T-cell (primary cell): Measurements from ENCODE around the gene TBRG4. TPM values are rescaled to one million over a fixed set of nuclear protein-coding genes. Genes with fewer than 3 reads are reported as not detected.
A peak's percentile ranks its signal among the peaks of the same experiment; 100 is the strongest.

Source experiments
- ATAC-seq, 4 experiments: fragments of 200-7000 bp in 3 of 4; fragments of 150-1000 bp in 1 of 4; cut with Tn5 transposase; replicated peaks in 1 of 4; 1 replicate in 3 of 4; 2 replicates in 1 of 4; pipeline ENCODE4 v1.10.0; 2021; ENCODE audit warnings: moderate library complexity in 3 of 4, mild to moderate bottlenecking in 2 of 4, moderate number of reproducible peaks in 1 of 4
- CTCF ChIA-PET, 2 donors: fragments of 300-600 bp; sonication (Branson Sonifier 250); formaldehyde crosslinking; loops; one replicate each; lab custom pipeline; 2022; ENCODE audit warnings: antibody characterized with exemption in 2 of 2; lab: Charles Lee
- POLR2A ChIA-PET, 2 donors: fragments of 300-600 bp; sonication (Branson Sonifier 250); formaldehyde crosslinking; loops; one replicate each; lab custom pipeline; 2022; ENCODE audit warnings: antibody characterized with exemption in 2 of 2; lab: Charles Lee
- DNase-seq, 35 experiments: peaks; one replicate each; pipeline versions ENCODE4 v3.0.0 to v3.0.0-alpha.2; 2013 to 2023
- H3K27ac ChIP-seq: one replicate; pipeline ENCODE4 v1.5.1; 2013; ENCODE audit warnings: low read length
- H3K27me3 ChIP-seq, 2 experiments: replicated peaks in 1 of 2; 1 replicate in 1 of 2; 2 replicates in 1 of 2; pipeline versions ENCODE4 v1.6.1 to v1.7.0; 2013; ENCODE audit warnings: low read length in 1 of 2, mixed read lengths in 1 of 2; ENCODE audit not compliant: control insufficient read depth in 2 of 2, insufficient read depth in 2 of 2; ENCODE audit errors: extremely low read depth in 1 of 2
- H3K36me3 ChIP-seq, 2 donors: 1 replicate in 1 of 2; 2 replicates in 1 of 2; pipeline versions ENCODE4 v1.6.1 to v1.7.0; 2013; ENCODE audit warnings: low read length in 1 of 2; ENCODE audit not compliant: control insufficient read depth in 2 of 2, insufficient read depth in 1 of 2; ENCODE audit errors: extremely low read depth in 1 of 2
- H3K4me1 ChIP-seq, 2 experiments: 1 replicate in 1 of 2; 2 replicates in 1 of 2; pipeline versions ENCODE4 v1.6.1 to v1.7.0; 2013; ENCODE audit warnings: low read length in 2 of 2, mixed read lengths in 1 of 2; ENCODE audit not compliant: insufficient read depth in 2 of 2, control insufficient read depth in 1 of 2; ENCODE audit errors: extremely low read depth in 1 of 2
- H3K4me3 ChIP-seq, 2 donors: 1 replicate in 1 of 2; 2 replicates in 1 of 2; pipeline versions ENCODE4 v1.5.1 to v1.7.0; 2013; ENCODE audit warnings: mild to moderate bottlenecking in 2 of 2, low read length in 1 of 2, moderate library complexity in 1 of 2; ENCODE audit not compliant: control insufficient read depth in 1 of 2; ENCODE audit errors: extremely low read depth in 1 of 2
- H3K9me3 ChIP-seq: 2 replicates; pipeline ENCODE4 v1.7.0; 2013
- H3K27ac Mint-ChIP-seq, 2 donors: one replicate each; pipeline ENCODE4 v1.8.0; 2020 to 2021; ENCODE audit warnings: mild to moderate bottlenecking in 2 of 2, mixed read lengths in 2 of 2
- H3K27me3 Mint-ChIP-seq, 2 donors: one replicate each; pipeline ENCODE4 v1.8.0; 2021 to 2022; ENCODE audit warnings: mixed read lengths in 2 of 2
- H3K36me3 Mint-ChIP-seq: one replicate; pipeline ENCODE4 v1.8.0; 2021; ENCODE audit warnings: mixed read lengths
- H3K4me1 Mint-ChIP-seq, 3 donors: one replicate each; pipeline ENCODE4 v1.8.0; 2020 to 2022; ENCODE audit warnings: mixed read lengths in 3 of 3, mild to moderate bottlenecking in 1 of 3
- H3K4me3 Mint-ChIP-seq, 3 donors: one replicate each; pipeline ENCODE4 v1.8.0; 2020 to 2022; ENCODE audit warnings: mild to moderate bottlenecking in 3 of 3, mixed read lengths in 3 of 3, moderate library complexity in 3 of 3
- H3K9me3 Mint-ChIP-seq, 3 donors: one replicate each; pipeline ENCODE4 v1.8.0; 2020 to 2022; ENCODE audit warnings: mixed read lengths in 3 of 3
- WGBS: methylation state at CpG from one replicate; pipeline ENCODE4 v1.1.5; 2013; ENCODE audit warnings: missing lambda C conversion rate; ENCODE audit not compliant: insufficient coverage; 5-methylcytosine and 5-hydroxymethylcytosine counted together
- total RNA-seq, 35 experiments: library from RNA in 6 of 35; stranded (reverse) in 6 of 35; fragments of 120-200 nt in 1 of 35; gene quantifications; one replicate each; pipeline versions ENCODE4 v1.2.1 to v1.2.4 and lab custom pipeline; 2013 to 2026

Gene TBRG4
- total RNA-seq, 5 donors from 2014 or later (not counting 1 experiment from before 2014, with no cell fraction given): 94.3 to 142 (median 122) TPM

GRCh38 chr7:45073786-45074527, 37.5 kb downstream of the TBRG4 start:
- H3K9me3 ChIP-seq: no peaks in the 10 kb centered on the region
- H3K27ac ChIP-seq: no peak overlapping the region
- H3K4me1 Mint-ChIP-seq: peaks cover 16 to 25% (median 20%) of the 10 kb centered on the region in 3 donors
- H3K4me1 ChIP-seq: peaks cover 0 to 13% of the 10 kb centered on the region in 2 experiments
- CTCF ChIA-PET: no interaction called here
- DNase-seq: no peak
- H3K27me3 Mint-ChIP-seq: no peaks in the 10 kb centered on the region
- H3K4me3 ChIP-seq: no peak overlapping the region
- H3K4me3 Mint-ChIP-seq: no peak overlapping the region
- POLR2A ChIA-PET: no interaction called here
- no peaks in the 10 kb centered on the region for H3K9me3 Mint-ChIP-seq
- peak overlapping the region in 1 of 2 donors; percentile 66 for H3K27ac Mint-ChIP-seq
- peaks cover 53% of the 10 kb centered on the region for H3K36me3 Mint-ChIP-seq
- H3K27me3 ChIP-seq: no peaks in the 10 kb centered on the region
- ATAC-seq: no peak
- 99% methylated on average over 11 of the region's 15 CpGs for WGBS
- H3K36me3 ChIP-seq: peaks cover 48 to 81% of the 10 kb centered on the region in 2 donors

GRCh38 chr7:45073031-45073785, 38.3 kb downstream of the TBRG4 start:
- ChIA-PET POLR2A (no interaction called here), CTCF (no interaction called here)
- no peaks in the 10 kb centered on the region for H3K27me3 ChIP-seq
- peaks cover 54 to 88% of the 10 kb centered on the region in 2 donors for H3K36me3 ChIP-seq
- H3K27me3 Mint-ChIP-seq: no peaks in the 10 kb centered on the region
- H3K9me3 Mint-ChIP-seq: no peaks in the 10 kb centered on the region
- no peak overlapping the region for H3K27ac ChIP-seq
- no peak overlapping the region for H3K27ac Mint-ChIP-seq
- no peak for ATAC-seq
- no peaks in the 10 kb centered on the region for H3K9me3 ChIP-seq
- WGBS: 97% methylated on average over 12 of the region's 17 CpGs
- H3K4me1 ChIP-seq: peaks cover 0 to 18% of the 10 kb centered on the region in 2 experiments
- H3K36me3 Mint-ChIP-seq: peaks cover 61% of the 10 kb centered on the region
- no peak overlapping the region for H3K4me3 ChIP-seq
- no peak for DNase-seq
- peaks cover 15 to 30% (median 21%) of the 10 kb centered on the region in 3 donors for H3K4me1 Mint-ChIP-seq
- no peak overlapping the region for H3K4me3 Mint-ChIP-seq

GRCh38 chr7:45072131-45073030, 39.1 kb downstream of the TBRG4 start:
- DNase-seq (no peak), ATAC-seq (no peak)
- POLR2A ChIA-PET: no interaction called here
- Histone ChIP-seq H3K4me3 (no peak overlapping the region), H3K9me3 (no peaks in the 10 kb centered on the region), H3K4me1 (peaks cover 0 to 27% of the 10 kb centered on the region in 2 experiments), H3K27me3 (no peaks in the 10 kb centered on the region), H3K36me3 (peaks cover 54 to 96% of the 10 kb centered on the region in 2 donors), H3K27ac (no peak overlapping the region)
- Mint-ChIP-seq H3K27ac (no peak overlapping the region), H3K4me3 (no peak overlapping the region), H3K9me3 (no peaks in the 10 kb centered on the region), H3K4me1 (peaks cover 13 to 32% (median 24%) of the 10 kb centered on the region in 3 donors), H3K27me3 (no peaks in the 10 kb centered on the region), H3K36me3 (peaks cover 69% of the 10 kb centered on the region)
- 95% methylated on average over 7 of the region's 13 CpGs for WGBS
- CTCF ChIA-PET: no interaction called here

DNA sequence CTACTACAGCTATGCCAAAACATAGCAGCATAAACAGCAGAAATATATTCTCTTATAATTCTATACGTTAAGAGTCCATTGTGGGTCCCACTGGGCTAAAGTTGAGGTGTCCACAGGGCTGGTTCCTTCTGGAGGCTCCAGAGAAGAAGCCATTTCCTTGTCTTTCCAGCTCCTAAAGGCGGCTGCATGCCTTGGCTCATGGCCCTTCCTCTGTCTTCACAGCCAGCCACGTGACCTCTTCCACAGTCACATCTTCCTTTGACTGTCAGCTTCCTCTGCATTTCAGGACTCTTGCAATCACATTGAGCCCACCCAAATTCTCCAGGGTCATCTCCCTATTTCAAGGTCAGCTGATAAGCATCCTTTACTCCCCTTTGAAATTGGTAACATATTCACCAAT, 40.0 kb downstream of the TBRG4 start:
- Histone ChIP-seq H3K9me3 (no peaks in the 10 kb centered on the region), H3K36me3 (peaks cover 54 to 96% of the 10 kb centered on the region in 2 donors), H3K27me3 (no peaks in the 10 kb centered on the region), H3K4me1 (peaks cover 0 to 26% of the 10 kb centered on the region in 2 experiments), H3K4me3 (no peak overlapping the region), H3K27ac (no peak overlapping the region)
- no peaks in the 10 kb centered on the region for H3K9me3 Mint-ChIP-seq
- H3K27ac Mint-ChIP-seq: no peak overlapping the region
- 97% methylated on average over 3 of the region's 3 CpGs for WGBS
- no peak for ATAC-seq
- H3K4me1 Mint-ChIP-seq: peaks cover 13 to 34% (median 24%) of the 10 kb centered on the region in 3 donors
- no peak overlapping the region for H3K4me3 Mint-ChIP-seq
- no peaks in the 10 kb centered on the region for H3K27me3 Mint-ChIP-seq
- ChIA-PET CTCF (no interaction called here), POLR2A (no interaction called here)
- H3K36me3 Mint-ChIP-seq: peaks cover 67% of the 10 kb centered on the region
- no peak for DNase-seq

DNA sequence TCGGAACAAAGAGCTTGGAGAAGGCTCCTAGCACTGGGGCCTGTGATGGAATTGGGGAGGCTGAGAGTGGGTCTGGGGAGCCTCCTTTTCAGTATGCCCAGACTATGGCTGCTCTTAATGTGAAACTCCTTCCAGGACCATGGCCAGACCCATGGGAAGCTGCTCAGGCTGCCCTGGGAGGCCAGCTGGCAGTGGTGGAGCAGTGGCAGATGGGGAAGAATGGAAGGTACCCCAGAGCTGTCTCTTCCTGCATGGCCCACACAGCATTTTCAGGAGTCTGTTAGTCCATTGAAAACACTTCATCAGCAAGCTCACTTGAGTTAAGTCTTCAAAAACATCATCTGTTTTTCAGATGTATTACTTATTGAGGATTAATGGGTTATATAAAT, 41.2 kb downstream of the TBRG4 start:
- Histone ChIP-seq H3K27me3 (no peaks in the 10 kb centered on the region), H3K4me1 (peaks cover 0 to 27% of the 10 kb centered on the region in 2 experiments), H3K9me3 (no peaks in the 10 kb centered on the region), H3K4me3 (no peak overlapping the region), H3K36me3 (peaks cover 45 to 95% of the 10 kb centered on the region in 2 donors), H3K27ac (no peak overlapping the region)
- no peaks in the 10 kb centered on the region for H3K9me3 Mint-ChIP-seq
- H3K27me3 Mint-ChIP-seq: no peaks in the 10 kb centered on the region
- H3K27ac Mint-ChIP-seq: no peak overlapping the region
- DNase-seq (no peak), ATAC-seq (no peak)
- H3K4me3 Mint-ChIP-seq: no peak overlapping the region
- peaks cover 18 to 38% (median 25%) of the 10 kb centered on the region in 3 donors for H3K4me1 Mint-ChIP-seq
- peaks cover 68% of the 10 kb centered on the region for H3K36me3 Mint-ChIP-seq
- ChIA-PET POLR2A (no interaction called here), CTCF (interaction anchor here (0.6 to 1.2 kb wide), 3 partner anchors 40 to 544 kb away, joined by 3 to 5 read pairs (median 5); no protein-coding TSS in a partner anchor)
- 67% methylated on average over 1 of the region's 1 CpG for WGBS
